SK-N-MC (cell line): ENCODE measurements around the gene LYRM4.

ENCODE experiments used
- EZH2 ChIP-seq: fragments of 200-600 bp; sonication (generic); IDR thresholded peaks from one replicate; pipeline ENCODE4 v1.6.1; 2017; ENCODE audit warnings: antibody characterized with exemption
- POLR2AphosphoS5 ChIP-seq: IDR thresholded peaks from 2 replicates; pipeline ENCODE4 v1.6.1; 2012; ENCODE audit warnings: mild to moderate bottlenecking, low read depth, low read length, borderline replicate concordance

- TF ChIP-seq POLR2AphosphoS5 (no peak), EZH2 (no peak)
Observed at GRCh38 chr6:5083813-5084359, 176.9 kb downstream of the LYRM4 start.
